Common myeloid progenitor, CD34-positive (primary cell): ENCODE measurements around the gene NTHL1.
"Not testable (repeated sequence)": the region's sequence is repeated elsewhere in the genome, so short reads cannot be mapped to it uniquely, and the experiment has no call there.

Experiments
- CTCF ChIA-PET: fragments of 350-600 bp; sonication (Branson Sonifier 250); formaldehyde crosslinking; loops from one replicate; lab custom pipeline; 2021; ENCODE audit warnings: antibody characterized with exemption; lab: Charles Lee
- POLR2A ChIA-PET: fragments of 350-600 bp; sonication (Branson Sonifier 250); formaldehyde crosslinking; loops from one replicate; lab custom pipeline; 2021; ENCODE audit warnings: antibody characterized with exemption; lab: Charles Lee
- DNase-seq, 3 donors: peaks; one replicate each; pipeline versions ENCODE4 v3.0.0 to v3.0.0-alpha.2; 2013
- H3K27ac ChIP-seq, 2 experiments: 1 replicate in 1 of 2; 2 replicates in 1 of 2; pipeline ENCODE4 v1.7.0; 2013; ENCODE audit warnings: inconsistent platforms in 2 of 2, low read length in 2 of 2, mild to moderate bottlenecking in 2 of 2, low read depth in 1 of 2, moderate library complexity in 1 of 2; ENCODE audit not compliant: severe bottlenecking in 2 of 2, insufficient read depth in 1 of 2, poor library complexity in 1 of 2
- H3K27me3 ChIP-seq, 5 experiments: replicated peaks in 2 of 5; 1 replicate in 3 of 5; 2 replicates in 2 of 5; pipeline versions ENCODE4 v1.6.1 to v1.7.0; 2013; ENCODE audit warnings: low read length in 4 of 5, mild to moderate bottlenecking in 2 of 5, moderate library complexity in 2 of 5, inconsistent platforms in 1 of 5; ENCODE audit not compliant: insufficient read depth in 5 of 5, control insufficient read depth in 4 of 5
- H3K36me3 ChIP-seq, 4 experiments: 1 replicate in 2 of 4; 2 replicates in 2 of 4; pipeline versions ENCODE4 v1.6.1 to v1.7.0; 2013; ENCODE audit warnings: low read length in 3 of 4, control low read depth in 1 of 4, mild to moderate bottlenecking in 1 of 4; ENCODE audit not compliant: control insufficient read depth in 4 of 4, insufficient read depth in 4 of 4
- H3K4me1 ChIP-seq, 4 experiments: 1 replicate in 3 of 4; 2 replicates in 1 of 4; pipeline versions ENCODE4 v1.6.1 to v1.7.1; 2013; ENCODE audit warnings: low read length in 3 of 4, mild to moderate bottlenecking in 3 of 4, control low read depth in 1 of 4, inconsistent platforms in 1 of 4, moderate library complexity in 1 of 4; ENCODE audit not compliant: control insufficient read depth in 4 of 4, insufficient read depth in 4 of 4; ENCODE audit errors: control extremely low read depth in 1 of 4
- H3K4me3 ChIP-seq, 7 experiments: 1 replicate in 4 of 7; 2 replicates in 3 of 7; pipeline versions ENCODE4 v1.5.1 to v1.7.0; 2013; ENCODE audit warnings: mild to moderate bottlenecking in 7 of 7, low read length in 6 of 7, moderate library complexity in 6 of 7, inconsistent platforms in 2 of 7, low read depth in 2 of 7, control low read depth in 1 of 7; ENCODE audit not compliant: insufficient read depth in 4 of 7, control insufficient read depth in 1 of 7; ENCODE audit errors: extremely low read depth in 1 of 7
- H3K9me3 ChIP-seq, 5 experiments: 1 replicate in 4 of 5; 2 replicates in 1 of 5; pipeline versions ENCODE4 v1.6.1 to v1.7.1; 2013; ENCODE audit warnings: low read length in 4 of 5, mild to moderate bottlenecking in 2 of 5, inconsistent platforms in 1 of 5, low read depth in 1 of 5, moderate library complexity in 1 of 5; ENCODE audit not compliant: control insufficient read depth in 4 of 5, insufficient read depth in 2 of 5; ENCODE audit errors: control extremely low read depth in 1 of 5
- WGBS: methylation state at CpG from one replicate; pipeline ENCODE4 v1.1.5; 2013; ENCODE audit not compliant: insufficient coverage; 5-methylcytosine and 5-hydroxymethylcytosine counted together

NTHL1 gene

GRCh38 chr16:2037647-2038381 is 9.8 kb downstream of the NTHL1 start:
- DNase-seq, result no peak
- Histone ChIP-seq H3K27ac (no peak overlapping the region), H3K9me3 (no peaks in the 10 kb centered on the region), H3K4me1 (peaks cover 0 to 24% (median 21%) of the 10 kb centered on the region in 4 experiments), H3K36me3 (peaks cover 0 to 8% (median 3%) of the 10 kb centered on the region in 4 experiments), H3K4me3 (no peak overlapping the region), H3K27me3 (no peaks in the 10 kb centered on the region)
- WGBS, result 91% methylated on average over 13 of the region's 29 CpGs
- POLR2A ChIA-PET, result no interaction called here
- CTCF ChIA-PET, result interaction anchor here (1.0 to 1.5 kb wide), 3 partner anchors 10 to 115 kb away, joined by 3 to 4 read pairs (median 4); no protein-coding TSS in a partner anchor

GRCh38 chr16:2037115-2037514 is 10.5 kb downstream of the NTHL1 start:
- ChIA-PET POLR2A (no interaction called here), CTCF (interaction anchor here (1.3 to 1.5 kb wide), 2 partner anchors 9 to 103 kb away, joined by 4 read pairs; no protein-coding TSS in a partner anchor)
- DNase-seq, result no peak
- WGBS, result 98% methylated on average over 12 of the region's 15 CpGs
- Histone ChIP-seq H3K36me3 (peaks cover 0 to 6% (median 3%) of the 10 kb centered on the region in 4 experiments), H3K27me3 (no peaks in the 10 kb centered on the region), H3K9me3 (no peaks in the 10 kb centered on the region), H3K4me1 (peaks cover 0 to 27% (median 23%) of the 10 kb centered on the region in 4 experiments), H3K4me3 (no peak overlapping the region), H3K27ac (no peak overlapping the region)

- Histone ChIP-seq H3K36me3 (peaks cover 0 to 6% (median 1%) of the 10 kb centered on the region in 4 experiments), H3K9me3 (no peaks in the 10 kb centered on the region), H3K4me1 (peaks cover 0 to 29% (median 23%) of the 10 kb centered on the region in 4 experiments), H3K27ac (no peak overlapping the region), H3K4me3 (no peak overlapping the region), H3K27me3 (no peaks in the 10 kb centered on the region)
- ChIA-PET POLR2A (no interaction called here), CTCF (interaction anchor here (1.3 to 1.5 kb wide), 2 partner anchors 8 to 104 kb away, joined by 4 read pairs; no protein-coding TSS in a partner anchor)
- DNase-seq, result no peak
- WGBS, result over 99% methylated on average over 42 of the region's 47 CpGs
These were observed 11.3 kb downstream of the NTHL1 start for GRCh38 chr16:2036200-2036966.

GRCh38 chr16:2035431-2036199 is 12.0 kb downstream of the NTHL1 start:
- WGBS, result 91% methylated on average over 33 of the region's 34 CpGs
- ChIA-PET CTCF (no interaction called here), POLR2A (no interaction called here)
- Histone ChIP-seq H3K36me3 (peaks cover 0 to 4% (median under 1%) of the 10 kb centered on the region in 4 experiments), H3K27ac (no peak overlapping the region), H3K27me3 (no peaks in the 10 kb centered on the region), H3K4me1 (peaks cover 0 to 30% (median 23%) of the 10 kb centered on the region in 4 experiments), H3K9me3 (no peaks in the 10 kb centered on the region), H3K4me3 (no peak overlapping the region)
- DNase-seq, result no peak

GRCh38 chr16:2034696-2035430 is 12.8 kb downstream of the NTHL1 start:
- Histone ChIP-seq H3K36me3 (no peaks in the 10 kb centered on the region), H3K4me1 (peaks cover 0 to 30% (median 23%) of the 10 kb centered on the region in 4 experiments), H3K27me3 (no peaks in the 10 kb centered on the region), H3K4me3 (no peak overlapping the region), H3K9me3 (no peaks in the 10 kb centered on the region), H3K27ac (no peak overlapping the region)
- DNase-seq, result no peak
- POLR2A ChIA-PET, result no interaction called here
- WGBS, result 100% methylated on average over 5 of the region's 17 CpGs
- CTCF ChIA-PET, result no interaction called here

GRCh38 chr16:2033909-2034695 is 13.5 kb downstream of the NTHL1 start:
- H3K4me1 ChIP-seq, result peaks cover 0 to 30% (median 20%) of the 10 kb centered on the region in 4 experiments
- CTCF ChIA-PET, result interaction anchor here (2.4 kb wide), 1 partner anchor 29 kb away, joined by 10 read pairs; no protein-coding TSS in a partner anchor
- POLR2A ChIA-PET, result not testable (repeated sequence)

More at GRCh38 chr16:2033909-2034695, 13.5 kb downstream of the NTHL1 start:
- not testable (repeated sequence) for DNase-seq, H3K36me3 ChIP-seq, H3K9me3 ChIP-seq, H3K27me3 ChIP-seq
- peak overlapping the region in 1 of 2 experiments; percentile 70 for H3K27ac ChIP-seq
- whole genome bisulfite sequencing, result 77% methylated on average over 7 of the region's 32 CpGs
- H3K4me3 ChIP-seq, result peak overlapping the region in 4 of 7 experiments; percentile 23 to 71 (median 41)
